Keratinocyte (primary cell): ENCODE results near the gene SEC63.

Experiments used
- CTCF ChIP-seq, 3 experiments: IDR thresholded peaks in 1 of 3; conservative IDR thresholded peaks in 1 of 3; optimal IDR thresholded peaks in 1 of 3; 2 replicates in 2 of 3; 3 replicates in 1 of 3; pipeline versions ENCODE3 to v1.5.1; 2011; ENCODE audit warnings: low read length in 3 of 3, mild to moderate bottlenecking in 3 of 3, moderate library complexity in 2 of 3, control low read depth in 1 of 3, inconsistent platforms in 1 of 3; ENCODE audit not compliant: insufficient read depth in 2 of 3; ENCODE audit errors: extremely low read depth in 1 of 3
- EZH2 ChIP-seq: IDR thresholded peaks from one replicate; pipeline ENCODE4 v1.6.1; 2012; ENCODE audit warnings: inconsistent platforms, mild to moderate bottlenecking, low read length, moderate library complexity

DNA sequence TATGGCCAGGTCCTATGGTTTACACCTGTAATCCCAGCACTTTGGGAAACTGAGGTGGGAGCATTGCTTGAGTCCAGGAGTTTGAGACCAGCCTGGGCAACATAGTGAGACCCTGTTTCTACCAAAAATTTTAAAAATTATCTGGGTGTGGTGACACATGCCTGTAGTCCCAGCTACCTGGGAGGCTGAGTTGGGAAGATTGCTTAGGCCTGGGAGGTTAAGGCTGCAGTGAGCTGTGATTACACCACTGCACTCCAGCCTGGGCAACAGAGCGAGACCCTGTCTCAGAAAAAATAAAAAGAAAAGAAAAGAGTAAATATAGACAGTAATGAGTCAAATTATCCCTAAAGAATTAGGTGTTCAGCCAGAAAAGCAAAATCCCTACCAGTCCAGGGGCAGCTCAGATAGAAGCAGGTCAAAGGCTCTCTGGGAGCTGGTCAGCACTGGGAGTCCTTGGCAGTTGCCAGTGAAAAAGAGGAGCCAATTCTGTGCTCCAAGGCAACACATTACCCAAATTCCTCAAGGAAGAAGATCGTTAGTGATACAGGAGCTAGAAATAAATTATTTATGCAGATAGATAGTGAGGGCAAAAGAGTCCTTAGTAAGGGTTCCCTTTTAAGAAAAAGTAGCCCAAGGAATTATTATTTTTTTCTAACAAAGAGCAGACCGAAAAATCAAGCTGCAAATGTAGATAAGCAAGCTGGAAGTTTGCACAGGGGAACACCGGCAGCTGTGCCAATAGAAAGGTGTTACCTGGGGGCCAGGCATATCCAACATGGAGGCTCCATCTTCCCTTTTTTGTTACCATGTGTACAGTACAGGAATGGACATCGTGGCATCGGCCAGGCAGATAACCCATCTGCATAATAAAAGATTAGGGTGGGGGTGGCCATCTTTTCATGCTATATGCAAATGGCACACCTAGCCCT lies 31.4 kb upstream of the SEC63 start:
- TF ChIP-seq CTCF (optimal IDR thresholded peaks at IDR 0.05 in 1 of 3, IDR thresholded peaks at IDR 0.05 in 1 of 3, conservative IDR thresholded peaks at IDR 0.05 in 1 of 3; ENCODE audit: extremely low read depth in 1 of 3, insufficient read depth in 2 of 3, low read length in 3 of 3) = no peak
- no peak for TF ChIP-seq EZH2
